HepG2 (cell line): ENCODE measurements around the gene SMARCC1. TPM values are rescaled to one million over a fixed set of nuclear protein-coding genes. Genes with fewer than 3 reads are reported as not detected.
A peak's percentile ranks its signal among the peaks of the same experiment; 100 is the strongest.

Experiments
- FOXA3 ChIP-seq: IDR thresholded peaks from 2 replicates; pipeline ENCODE4 v1.6.1; 2016; ENCODE audit warnings: missing genetic modification reagents, missing compliant biosample characterization
- GPN1 ChIP-seq: sonication (generic); formaldehyde crosslinking; IDR thresholded peaks from 2 replicates; pipeline ENCODE4 v1.5.1; 2020; ENCODE audit warnings: missing genetic modification reagents, borderline replicate concordance
- KAT8 ChIP-seq: IDR thresholded peaks from 2 replicates; pipeline ENCODE4 v1.6.1; 2016; ENCODE audit warnings: missing genetic modification reagents, missing compliant biosample characterization
- MNT ChIP-seq: fragments of 450-650 bp; IDR thresholded peaks from 2 replicates; pipeline ENCODE4 v1.6.1; 2016
- PHF8 ChIP-seq: sonication (generic); formaldehyde crosslinking; IDR thresholded peaks from 2 replicates; pipeline ENCODE4 v1.5.0; 2020; ENCODE audit warnings: missing genetic modification reagents
- RARG ChIP-seq: sonication (generic); formaldehyde crosslinking; IDR thresholded peaks from 2 replicates; pipeline ENCODE4 v1.4.0; 2020; ENCODE audit warnings: low read depth, mild to moderate bottlenecking, missing genetic modification reagents
- STAG1 ChIP-seq: sonication (generic); formaldehyde crosslinking; IDR thresholded peaks from 2 replicates; pipeline ENCODE4 v1.4.0; 2020; ENCODE audit warnings: missing genetic modification reagents
- TMF1 ChIP-seq: sonication (generic); formaldehyde crosslinking; IDR thresholded peaks from 2 replicates; pipeline ENCODE4 v1.8.1; 2022; ENCODE audit warnings: low read depth, missing genetic modification reagents
- USF2 ChIP-seq, 2 experiments: sonication (generic) in 1 of 2; formaldehyde crosslinking in 1 of 2; IDR thresholded peaks; 2 replicates each; pipeline versions ENCODE4 v1.5.1 to v1.6.1; 2011 to 2020; ENCODE audit warnings: borderline replicate concordance in 1 of 2, low read depth in 1 of 2, low read length in 1 of 2, mild to moderate bottlenecking in 1 of 2, missing genetic modification reagents in 1 of 2, moderate library complexity in 1 of 2
- ZBTB3 ChIP-seq: sonication (generic); formaldehyde crosslinking; IDR thresholded peaks from 2 replicates; pipeline ENCODE4 v1.4.0; 2020; ENCODE audit warnings: low read depth, mild to moderate bottlenecking, moderate library complexity, missing genetic modification reagents, borderline replicate concordance
- ZEB1 ChIP-seq: IDR thresholded peaks from 2 replicates; pipeline ENCODE4 v1.6.1; 2012; ENCODE audit warnings: mild to moderate bottlenecking, low read depth, inconsistent platforms; ENCODE audit not compliant: insufficient replicate concordance
- ZFP36 ChIP-seq: fragments of 150-350 bp; IDR thresholded peaks from 2 replicates; pipeline ENCODE4 v1.6.1; 2018; ENCODE audit warnings: borderline replicate concordance, low read length, low read depth; ENCODE audit not compliant: partially characterized antibody
- ZNF260 ChIP-seq: sonication (generic); formaldehyde crosslinking; IDR thresholded peaks from 2 replicates; pipeline ENCODE4 v1.4.0; 2020; ENCODE audit warnings: missing genetic modification reagents, low read depth, mild to moderate bottlenecking, borderline replicate concordance
- ZNF335 ChIP-seq: sonication (generic); formaldehyde crosslinking; IDR thresholded peaks from 2 replicates; pipeline ENCODE4 v1.4.0; 2020; ENCODE audit warnings: missing genetic modification reagents
- ZNF672 ChIP-seq: sonication (generic); formaldehyde crosslinking; IDR thresholded peaks from 2 replicates; pipeline ENCODE4 v1.8.1; 2022; ENCODE audit warnings: missing genetic modification reagents
- ZNF782 ChIP-seq: sonication (generic); formaldehyde crosslinking; IDR thresholded peaks from 2 replicates; pipeline ENCODE4 v1.4.0; 2020; ENCODE audit warnings: missing genetic modification reagents, mild to moderate bottlenecking, borderline replicate concordance
- polyA plus RNA-seq, 8 experiments: library from polyadenylated mRNA; depleted of rRNA in 3 of 8; stranded (reverse) in 7 of 8; unstranded in 1 of 8; fragments of >200 nt; fragmentation: Illumina TruSeq in 4 of 8; extraction: Trizol in 4 of 8; gene quantifications; 2 replicates each; pipeline versions ENCODE4 v1.2.1 to v1.2.3, GENCODE V29; 2011 to 2016; ENCODE audit warnings: low read depth in 4 of 8, missing spikeins in 1 of 8, mixed read lengths in 1 of 8; ENCODE audit not compliant: insufficient read depth in 1 of 8
- total RNA-seq, 5 experiments: library from RNA; depleted of rRNA; stranded (reverse); fragments of >200 nt; fragmentation: Illumina TruSeq; extraction: Trizol; gene quantifications; 2 replicates each; pipeline ENCODE4 v1.2.3, GENCODE V29; 2016; ENCODE audit warnings: low read depth in 1 of 5
- TF ChIP-seq, protein P1 (sequence below): sonication (generic); formaldehyde crosslinking; IDR thresholded peaks from 2 replicates; pipeline ENCODE4 v1.8.0; 2022; ENCODE audit warnings: missing genetic modification reagents, mild to moderate bottlenecking, borderline replicate concordance
- TF ChIP-seq, protein P2 (sequence below): sonication (generic); formaldehyde crosslinking; IDR thresholded peaks from 2 replicates; pipeline ENCODE4 v1.5.0; 2020; ENCODE audit warnings: missing genetic modification reagents, mild to moderate bottlenecking, borderline replicate concordance
- TF ChIP-seq, protein P3 (sequence below): sonication (generic); formaldehyde crosslinking; IDR thresholded peaks from 2 replicates; pipeline ENCODE4 v1.5.0; 2020; ENCODE audit warnings: mild to moderate bottlenecking, missing genetic modification reagents
- TF ChIP-seq, protein P4 (sequence below): sonication (generic); formaldehyde crosslinking; IDR thresholded peaks from 2 replicates; pipeline ENCODE4 v1.8.1; 2023; ENCODE audit warnings: mild to moderate bottlenecking, missing genetic modification reagents, borderline replicate concordance

The SMARCC1 gene
- total and polyA plus RNA-seq, 2 of the 13 experiments (the other 11 are each of a cell fraction or from before 2014, with no cell fraction given) = 47.9 to 58.4 TPM

DNA sequence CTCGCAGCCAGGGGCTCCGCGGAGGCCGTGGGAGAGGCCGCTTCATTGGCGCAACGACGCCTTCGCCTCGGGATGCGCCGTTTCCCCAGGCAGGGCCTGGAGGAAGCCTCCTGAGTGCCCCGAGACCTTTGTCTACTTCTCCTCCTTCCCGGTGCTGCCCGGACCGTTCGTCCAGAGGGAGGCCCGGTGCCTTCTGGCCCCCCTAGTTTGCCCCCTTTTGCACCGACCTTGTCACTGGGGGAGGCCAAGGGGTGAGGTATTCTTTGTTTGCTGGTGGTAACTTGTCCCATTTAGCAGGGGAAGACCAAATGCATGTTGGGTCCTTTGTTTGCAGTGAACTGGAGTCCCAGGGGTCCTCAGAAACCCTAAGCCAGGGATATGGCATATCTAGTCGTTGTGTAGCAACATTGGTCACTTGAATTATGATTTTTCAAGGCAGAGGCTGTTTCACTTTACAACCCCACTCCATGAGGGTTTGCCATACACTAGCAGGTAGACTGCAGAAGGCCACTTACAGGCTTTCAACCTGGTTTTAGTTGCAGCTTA is 21.9 kb upstream of the SMARCC1 start (continued):
- TF ChIP-seq, protein P1, sequence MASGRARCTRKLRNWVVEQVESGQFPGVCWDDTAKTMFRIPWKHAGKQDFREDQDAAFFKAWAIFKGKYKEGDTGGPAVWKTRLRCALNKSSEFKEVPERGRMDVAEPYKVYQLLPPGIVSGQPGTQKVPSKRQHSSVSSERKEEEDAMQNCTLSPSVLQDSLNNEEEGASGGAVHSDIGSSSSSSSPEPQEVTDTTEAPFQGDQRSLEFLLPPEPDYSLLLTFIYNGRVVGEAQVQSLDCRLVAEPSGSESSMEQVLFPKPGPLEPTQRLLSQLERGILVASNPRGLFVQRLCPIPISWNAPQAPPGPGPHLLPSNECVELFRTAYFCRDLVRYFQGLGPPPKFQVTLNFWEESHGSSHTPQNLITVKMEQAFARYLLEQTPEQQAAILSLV (CRISPR knock-in tag) = 0 out of 2 replicates have a peak, but pooled peaks have one; percentile 6
- TF ChIP-seq, protein P2, sequence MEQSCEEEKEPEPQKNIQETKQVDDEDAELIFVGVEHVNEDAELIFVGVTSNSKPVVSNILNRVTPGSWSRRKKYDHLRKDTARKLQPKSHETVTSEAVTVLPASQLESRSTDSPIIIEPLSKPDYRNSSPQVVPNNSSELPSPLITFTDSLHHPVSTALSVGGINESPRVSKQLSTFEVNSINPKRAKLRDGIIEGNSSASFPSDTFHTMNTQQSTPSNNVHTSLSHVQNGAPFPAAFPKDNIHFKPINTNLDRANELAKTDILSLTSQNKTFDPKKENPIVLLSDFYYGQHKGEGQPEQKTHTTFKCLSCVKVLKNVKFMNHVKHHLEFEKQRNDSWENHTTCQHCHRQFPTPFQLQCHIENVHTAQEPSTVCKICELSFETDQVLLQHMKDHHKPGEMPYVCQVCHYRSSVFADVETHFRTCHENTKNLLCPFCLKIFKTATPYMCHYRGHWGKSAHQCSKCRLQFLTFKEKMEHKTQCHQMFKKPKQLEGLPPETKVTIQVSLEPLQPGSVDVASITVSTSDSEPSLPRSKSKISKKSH (CRISPR knock-in tag) = peak; percentile 28
- no peak for TF ChIP-seq GPN1 (CRISPR knock-in tag)
- TF ChIP-seq ZFP36 = no peak
- no peak for TF ChIP-seq ZEB1
- TF ChIP-seq KAT8 (CRISPR knock-in tag) = 0 out of 2 replicates have a peak, but pooled peaks have one; percentile 3
- TF ChIP-seq ZNF260 = no peak
- 0 out of 2 replicates have a peak, but pooled peaks have one; percentile 19 for TF ChIP-seq ZNF782 (CRISPR knock-in tag)
- TF ChIP-seq, protein P3, sequence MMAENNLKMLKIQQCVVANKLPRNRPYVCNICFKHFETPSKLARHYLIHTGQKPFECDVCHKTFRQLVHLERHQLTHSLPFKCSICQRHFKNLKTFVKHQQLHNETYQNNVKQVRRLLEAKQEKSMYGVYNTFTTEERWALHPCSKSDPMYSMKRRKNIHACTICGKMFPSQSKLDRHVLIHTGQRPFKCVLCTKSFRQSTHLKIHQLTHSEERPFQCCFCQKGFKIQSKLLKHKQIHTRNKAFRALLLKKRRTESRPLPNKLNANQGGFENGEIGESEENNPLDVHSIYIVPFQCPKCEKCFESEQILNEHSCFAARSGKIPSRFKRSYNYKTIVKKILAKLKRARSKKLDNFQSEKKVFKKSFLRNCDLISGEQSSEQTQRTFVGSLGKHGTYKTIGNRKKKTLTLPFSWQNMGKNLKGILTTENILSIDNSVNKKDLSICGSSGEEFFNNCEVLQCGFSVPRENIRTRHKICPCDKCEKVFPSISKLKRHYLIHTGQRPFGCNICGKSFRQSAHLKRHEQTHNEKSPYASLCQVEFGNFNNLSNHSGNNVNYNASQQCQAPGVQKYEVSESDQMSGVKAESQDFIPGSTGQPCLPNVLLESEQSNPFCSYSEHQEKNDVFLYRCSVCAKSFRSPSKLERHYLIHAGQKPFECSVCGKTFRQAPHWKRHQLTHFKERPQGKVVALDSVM (CRISPR knock-in tag) = peak; percentile 99
- TF ChIP-seq STAG1 (CRISPR knock-in tag) = no peak
- TF ChIP-seq PHF8 (CRISPR knock-in tag) = peak; percentile 2; the same call in 1 of the 2 replicates
- no peak for TF ChIP-seq RARG (CRISPR knock-in tag)
- TF ChIP-seq ZNF672 (CRISPR knock-in tag) = no peak
- TF ChIP-seq USF2 (IDR thresholded peaks at IDR 0.05; ENCODE audit: low read depth, low read length) = no peak
- 0 out of 2 replicates have a peak, but pooled peaks have one; percentile 6 for TF ChIP-seq USF2 (CRISPR knock-in tag; IDR thresholded peaks at IDR 0.05; ENCODE audit: borderline replicate concordance)
- TF ChIP-seq TMF1 (CRISPR knock-in tag) = 0 out of 2 replicates have a peak, but pooled peaks have one; percentile 15
- no peak for TF ChIP-seq FOXA3 (CRISPR knock-in tag)
- no peak for TF ChIP-seq ZNF335 (CRISPR knock-in tag)
- no peak for TF ChIP-seq MNT
- TF ChIP-seq, protein P4, sequence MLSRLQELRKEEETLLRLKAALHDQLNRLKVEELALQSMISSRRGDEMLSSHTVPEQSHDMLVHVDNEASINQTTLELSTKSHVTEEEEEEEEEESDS (CRISPR knock-in tag) = no peak
- peak; percentile 9; the same call in 1 of the 2 replicates for TF ChIP-seq ZBTB3 (CRISPR knock-in tag)
